Measurements from ENCODE around the gene ZNF205.
"Not testable (repeated sequence)": the region's sequence is repeated elsewhere in the genome, so short reads cannot be mapped to it uniquely, and the experiment has no call there.

The ZNF205 gene

DNA sequence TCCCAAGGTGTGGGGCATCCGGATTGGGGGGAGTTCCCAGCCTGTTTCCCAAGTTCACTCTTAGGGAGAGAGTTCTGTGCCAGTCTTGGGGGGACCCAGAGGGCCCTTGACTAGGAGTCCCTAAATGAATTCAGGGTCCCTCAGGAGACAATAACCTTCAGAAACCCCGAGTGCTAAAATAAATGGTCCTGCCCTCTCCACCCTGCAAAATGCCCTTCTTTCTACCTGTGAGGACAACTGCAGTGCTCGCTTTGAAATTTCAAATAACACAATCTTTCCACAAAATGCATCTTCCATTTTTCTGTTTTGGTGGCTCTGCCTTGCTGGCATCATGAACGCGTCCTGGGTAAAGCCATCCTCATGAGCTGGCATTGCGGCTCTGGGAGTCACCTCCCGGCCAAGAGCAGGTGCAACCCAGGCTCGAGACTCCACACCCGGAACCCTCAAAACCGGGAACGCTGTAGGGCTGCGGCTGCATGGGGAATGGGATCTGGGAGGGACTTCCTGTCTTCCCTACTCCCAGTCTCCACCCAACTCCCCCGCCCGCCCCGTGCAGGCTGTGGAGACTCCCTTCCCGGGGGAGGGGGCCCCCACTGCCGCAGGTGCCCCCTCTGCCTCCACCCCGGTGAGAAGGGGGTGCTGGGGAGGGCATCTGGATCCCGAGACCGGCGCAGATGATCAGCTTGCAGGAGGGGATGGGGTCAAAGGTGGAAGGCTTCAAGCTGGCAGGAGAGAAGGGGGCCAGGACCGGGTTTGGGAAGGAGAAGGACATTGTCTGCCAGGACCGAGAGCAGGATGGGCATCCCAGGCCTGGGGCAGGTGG, at the start of gene ZNF205:
ZNF205 (plus strand) TSS at position 529 of the 823 bp plus-strand sequence. CDS start 845 bp downstream, outside the sequence.
- no peak for DNase-seq (ENCODE audit: low read depth, low spot score)

DNA sequence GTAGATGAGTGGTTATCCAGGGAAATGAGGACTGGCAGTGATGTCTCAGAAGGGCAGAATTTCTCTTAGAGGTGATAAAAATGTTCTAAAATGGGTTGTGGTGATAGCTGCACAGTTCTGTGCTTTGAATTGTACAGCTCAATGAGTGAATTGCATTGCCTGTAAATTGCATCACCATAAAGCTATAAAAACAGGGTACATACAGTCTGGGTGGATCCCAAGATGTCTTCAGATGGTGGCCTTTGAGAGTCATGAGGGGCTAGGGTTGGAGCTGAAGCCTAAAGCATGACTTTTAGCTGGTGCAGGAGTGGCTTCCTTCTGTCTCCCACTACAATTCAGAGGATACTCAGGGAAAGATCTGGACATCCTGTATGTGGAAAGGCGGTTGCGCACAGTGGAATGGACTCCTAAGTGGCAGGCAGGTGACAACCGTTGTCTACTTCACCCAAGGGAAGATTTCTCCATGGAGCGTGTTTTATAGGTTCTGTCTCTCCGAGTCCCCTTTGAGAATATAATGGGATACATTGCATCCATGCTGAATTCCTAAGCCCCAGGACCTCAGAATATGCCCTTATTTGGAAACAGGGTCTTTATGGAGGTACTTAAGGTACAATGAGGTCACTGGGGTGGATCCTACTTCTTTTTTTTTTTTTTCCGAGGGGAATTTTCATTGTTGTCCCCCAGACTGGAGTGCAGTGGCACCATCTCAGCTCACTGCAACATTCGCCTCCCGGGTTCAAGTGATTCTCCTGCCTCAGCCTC, 48.6 kb upstream of the ZNF205 start:
- no peak for DNase-seq (ENCODE audit: low read depth, low spot score)

DNA sequence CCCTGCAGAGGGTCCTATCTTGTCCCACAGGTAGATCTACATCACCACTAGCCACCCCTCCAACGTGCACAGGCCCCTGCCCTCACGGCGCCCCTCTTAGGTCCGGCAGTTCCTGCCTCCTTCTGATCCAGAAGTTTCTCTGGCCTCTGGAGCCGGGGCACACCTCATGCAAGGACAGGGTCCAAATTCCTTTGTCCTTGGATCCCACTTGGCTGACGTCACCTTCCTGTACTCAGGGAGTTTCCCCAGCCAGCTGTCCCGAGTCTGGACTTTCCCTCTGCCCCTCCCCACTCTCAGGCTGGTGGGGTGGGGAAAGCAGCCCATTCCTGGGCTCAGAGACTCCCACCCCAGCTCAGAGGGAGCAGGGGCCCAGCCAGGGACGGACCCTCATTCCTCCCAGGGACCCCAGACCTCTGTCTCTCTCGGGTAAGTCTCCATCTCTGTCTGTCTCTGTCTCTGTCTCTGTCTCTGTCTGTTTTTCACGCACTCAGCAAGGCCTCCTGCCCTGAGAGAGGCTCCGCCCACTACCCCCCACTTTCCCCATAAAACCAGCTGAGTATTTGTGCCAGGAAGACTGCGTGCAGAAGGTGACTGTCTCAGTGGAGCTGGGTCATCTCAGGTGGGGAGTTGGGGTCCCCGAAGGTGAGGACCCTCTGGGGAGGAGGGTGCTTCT, 47.2 kb upstream of the ZNF205 start, which contains the start of gene IL32:
IL32 (plus strand) TSS at position 572 of the 673 bp plus-strand sequence. CDS start 172 bp downstream, outside the sequence.
- DNase-seq (ENCODE audit: low read depth, low spot score), result no peak

GRCh38 chr16:3065742-3066439, 46.5 kb upstream of the ZNF205 start:
- DNase-seq (ENCODE audit: low read depth, low spot score), result no peak

GRCh38 chr16:3066440-3066748, 46.0 kb upstream of the ZNF205 start:
- no peak for DNase-seq (ENCODE audit: low read depth, low spot score)

DNA sequence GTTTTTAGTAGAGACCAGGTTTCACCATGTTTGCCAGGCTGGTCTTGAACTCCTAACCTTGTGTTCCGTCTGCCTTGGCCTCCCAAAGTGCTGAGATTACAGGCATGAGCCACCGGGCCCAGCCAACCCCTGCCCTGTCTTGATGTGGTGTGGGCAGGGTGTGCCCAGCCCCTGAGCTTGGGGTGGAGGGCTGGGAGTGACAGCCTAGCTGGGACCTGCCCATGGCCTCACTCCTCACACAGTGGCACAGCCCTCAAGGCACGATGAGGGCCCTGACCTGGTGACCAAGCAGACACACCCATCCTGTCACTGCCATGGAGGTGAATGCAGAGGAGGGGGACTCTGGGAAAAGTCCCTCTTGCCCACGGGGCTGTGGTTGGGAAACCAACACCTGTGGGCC, 43.9 kb upstream of the ZNF205 start:
- no peak for DNase-seq (ENCODE audit: low read depth, low spot score)

GRCh38 chr16:3069146-3069545, 43.2 kb upstream of the ZNF205 start:
- not testable (repeated sequence) for DNase-seq (ENCODE audit: low read depth, low spot score)

DNA sequence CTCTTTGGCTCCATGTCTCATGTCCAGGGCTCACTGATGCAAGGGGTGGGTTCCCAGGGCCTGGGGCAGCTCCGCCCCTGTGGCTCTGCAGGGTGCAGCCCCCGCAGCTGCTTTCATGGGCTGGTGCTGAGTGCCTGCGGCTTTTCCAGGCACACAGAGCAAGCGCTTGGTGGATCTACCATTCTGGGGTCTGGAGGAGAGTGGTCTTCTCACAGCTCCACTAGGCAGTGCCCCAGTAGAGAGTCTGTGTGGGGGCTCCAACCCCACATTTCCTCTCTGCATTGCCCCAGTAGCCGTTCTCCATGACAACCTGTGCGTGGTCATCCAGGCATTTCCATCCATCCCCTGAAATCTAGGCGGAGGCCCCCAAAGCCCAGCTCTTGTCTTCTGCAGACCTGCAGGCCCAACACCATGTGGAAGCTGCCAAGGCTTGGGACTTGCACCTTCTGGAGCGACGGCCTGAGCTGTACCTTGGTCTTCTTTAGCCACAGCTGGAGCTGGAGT, 41.7 kb upstream of the ZNF205 start:
- no peak for DNase-seq (ENCODE audit: low read depth, low spot score)

- no peak for DNase-seq (ENCODE audit: low read depth, low spot score)
Measured at GRCh38 chr16:3071655-3072054, 40.7 kb upstream of the ZNF205 start.

DNA sequence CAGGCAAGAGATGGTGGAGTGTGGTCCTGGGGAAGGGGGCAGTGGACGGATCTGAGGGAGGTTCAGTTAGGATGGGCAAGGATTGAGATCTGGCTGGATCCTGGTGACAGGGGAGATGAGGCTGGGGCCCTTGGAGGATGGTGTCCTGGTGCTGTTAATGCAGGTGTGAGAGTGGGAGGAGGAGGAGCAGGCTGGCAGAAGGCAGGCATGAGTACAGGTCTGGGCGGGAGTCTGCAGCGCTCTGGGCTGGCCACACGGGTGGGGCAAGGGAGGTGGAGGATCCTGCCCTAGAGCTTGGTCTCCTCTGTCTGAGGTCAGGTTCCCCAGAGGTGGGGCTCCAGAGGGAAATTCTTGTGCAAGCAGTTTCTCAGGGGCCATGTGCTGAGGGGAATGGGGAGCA, 40.2 kb upstream of the ZNF205 start:
- DNase-seq (ENCODE audit: low read depth, low spot score), result not testable (repeated sequence)

DNA sequence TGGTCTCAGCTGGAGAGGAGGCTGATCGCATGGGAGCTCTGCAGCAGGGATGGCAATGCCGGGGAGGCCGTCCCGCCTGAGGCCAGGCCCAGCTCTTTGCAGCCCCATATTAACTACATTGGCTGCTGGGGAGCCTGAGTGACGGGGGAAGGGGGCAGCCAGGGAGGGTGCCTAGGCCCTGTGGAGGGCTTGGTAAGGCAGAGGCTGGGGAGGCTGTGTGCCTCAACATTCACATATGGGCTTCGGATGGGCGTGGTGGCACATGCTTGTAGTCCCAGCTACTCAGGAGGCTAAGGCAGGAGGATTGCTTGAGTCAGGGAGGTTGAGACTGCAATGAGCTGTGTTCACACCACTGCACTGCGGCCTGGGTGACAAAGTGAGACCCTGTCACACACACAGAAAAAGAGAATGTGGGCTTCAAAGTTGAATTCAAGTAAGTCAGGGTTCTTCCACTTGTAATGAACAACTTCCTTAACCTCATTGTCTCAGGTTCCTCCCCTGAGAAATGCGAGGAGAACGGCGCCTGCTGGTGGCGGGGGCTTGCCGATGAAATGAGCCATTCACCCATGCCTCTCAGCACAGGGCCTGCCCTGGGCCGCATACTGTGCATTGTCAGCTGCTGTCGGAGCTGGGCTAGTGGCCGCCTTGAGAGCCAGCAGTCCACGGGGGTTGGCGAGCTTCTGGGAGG, 39.7 kb upstream of the ZNF205 start:
- DNase-seq (ENCODE audit: low read depth, low spot score), result not testable (repeated sequence)

GRCh38 chr16:3073448-3073847, 38.9 kb upstream of the ZNF205 start:
- no peak for DNase-seq (ENCODE audit: low read depth, low spot score)

GRCh38 chr16:3074860-3075522, 37.4 kb upstream of the ZNF205 start:
- DNase-seq (ENCODE audit: low read depth, low spot score), result no peak

DNA sequence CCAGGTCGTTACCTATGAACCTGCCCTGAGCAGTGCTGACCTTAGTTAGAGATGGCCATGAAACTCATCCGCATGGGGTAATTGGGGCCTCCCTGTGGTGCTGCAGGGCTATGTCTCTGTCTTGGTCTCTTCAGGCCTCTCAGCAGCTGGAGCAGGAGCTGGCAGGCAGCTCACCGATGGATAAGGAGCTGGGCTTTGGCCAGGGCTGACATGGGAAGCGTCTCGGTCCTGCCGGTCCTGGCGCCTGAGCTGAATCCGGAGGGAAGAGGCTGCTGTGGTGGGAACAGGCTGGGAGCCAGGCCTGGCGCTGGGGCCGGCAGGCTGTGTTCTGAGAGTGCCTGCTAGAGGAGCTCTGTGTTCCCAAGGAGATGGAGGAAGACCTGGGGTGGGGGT, 36.9 kb upstream of the ZNF205 start:
- DNase-seq (ENCODE audit: low read depth, low spot score), result no peak

DNA sequence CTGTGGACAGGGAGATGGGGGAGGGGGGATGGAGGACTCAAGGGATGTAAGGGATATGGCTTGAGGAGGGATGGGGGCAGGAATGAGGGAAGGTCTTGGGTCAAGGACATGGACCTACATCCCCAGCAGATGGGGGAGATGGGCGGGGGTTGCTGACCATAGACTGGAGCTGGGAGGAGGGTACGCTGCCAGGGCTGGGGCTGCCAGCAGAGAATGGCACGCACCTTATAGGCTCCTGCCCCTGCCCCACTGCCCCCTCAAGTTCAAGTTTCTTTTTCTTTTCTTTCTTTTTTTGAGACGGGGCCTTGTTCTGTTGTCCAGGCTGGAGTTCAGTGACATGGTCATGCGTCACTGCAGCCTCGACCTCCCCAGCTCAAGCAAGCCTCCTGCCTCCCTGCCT, 36.4 kb upstream of the ZNF205 start:
- not testable (repeated sequence) for DNase-seq (ENCODE audit: low read depth, low spot score)

DNA sequence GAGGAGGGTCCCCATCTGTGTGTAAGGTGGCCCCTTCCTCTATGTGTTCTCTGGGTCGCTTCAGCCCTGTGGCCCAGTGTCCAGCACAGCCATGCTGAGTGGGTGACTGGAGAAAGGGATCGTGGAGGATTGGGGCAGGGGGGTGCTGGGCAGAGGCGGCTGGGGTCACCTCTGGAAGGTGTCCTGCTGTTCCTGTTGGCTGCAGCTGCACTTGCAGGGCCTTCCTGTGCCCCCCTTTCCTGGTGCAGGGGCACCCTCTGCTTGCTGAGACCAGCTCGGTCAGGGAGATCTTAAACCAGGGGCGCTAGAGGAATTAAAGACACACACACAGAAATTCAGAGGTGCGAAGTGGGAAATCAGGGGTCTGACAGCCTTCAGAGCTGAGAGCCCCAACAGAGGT, 35.8 kb upstream of the ZNF205 start:
- no peak for DNase-seq (ENCODE audit: low read depth, low spot score)

DNA sequence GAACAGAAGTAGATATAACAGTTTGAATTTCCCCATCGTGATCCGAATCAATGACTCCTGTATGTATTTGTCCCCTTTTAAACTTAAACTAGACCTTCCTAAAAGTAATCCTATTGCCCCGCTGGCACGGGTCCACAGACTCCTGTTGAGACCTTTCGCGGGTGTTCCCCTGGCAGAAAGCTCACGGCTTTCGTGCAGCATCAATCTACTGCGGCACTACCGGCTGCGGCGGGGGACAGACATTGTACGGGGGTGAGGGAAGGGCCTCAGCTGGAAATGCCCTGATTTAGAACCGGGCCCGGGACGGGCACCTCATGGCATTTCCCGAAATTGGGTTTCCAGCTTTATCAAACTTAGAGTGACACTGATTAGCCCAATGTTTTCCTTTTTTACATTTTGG, 32.4 kb upstream of the ZNF205 start:
- no peak for DNase-seq (ENCODE audit: low read depth, low spot score)

- DNase-seq (ENCODE audit: low read depth, low spot score), result not testable (repeated sequence)
Measured at GRCh38 chr16:3081957-3082356, 30.4 kb upstream of the ZNF205 start.

DNA sequence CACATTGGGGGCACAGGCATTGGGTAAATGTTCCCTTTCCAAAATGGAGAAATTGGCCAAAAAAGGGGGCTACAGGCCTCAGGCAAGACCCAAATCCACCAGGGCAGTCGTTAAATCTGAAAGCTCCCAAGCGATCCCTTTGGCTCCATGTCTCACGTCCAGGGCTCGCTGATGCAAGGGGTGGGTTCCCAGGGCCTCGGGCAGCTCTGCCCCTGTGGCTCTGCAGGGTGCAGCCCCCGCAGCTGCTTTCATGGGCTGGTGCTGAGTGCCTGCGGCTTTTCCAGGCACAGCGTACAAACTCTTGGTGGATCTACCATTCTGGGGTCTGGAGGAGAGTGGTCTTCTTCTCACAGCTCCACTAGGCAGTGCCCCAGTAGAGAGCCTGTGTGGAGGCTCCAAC, 29.0 kb upstream of the ZNF205 start:
- DNase-seq (ENCODE audit: low read depth, low spot score), result not testable (repeated sequence)

GRCh38 chr16:3084491-3084890, 27.9 kb upstream of the ZNF205 start:
- DNase-seq (ENCODE audit: low read depth, low spot score), result no peak
